Keratinocyte (primary cell): Measurements from ENCODE around the gene LCN10.

ENCODE experiments used
- CTCF ChIP-seq, 3 experiments: IDR thresholded peaks in 1 of 3; conservative IDR thresholded peaks in 1 of 3; optimal IDR thresholded peaks in 1 of 3; 2 replicates in 2 of 3; 3 replicates in 1 of 3; pipeline versions ENCODE3 to v1.5.1; 2011; ENCODE audit warnings: low read length in 3 of 3, mild to moderate bottlenecking in 3 of 3, moderate library complexity in 2 of 3, control low read depth in 1 of 3, inconsistent platforms in 1 of 3; ENCODE audit not compliant: insufficient read depth in 2 of 3; ENCODE audit errors: extremely low read depth in 1 of 3
- EZH2 ChIP-seq: IDR thresholded peaks from one replicate; pipeline ENCODE4 v1.6.1; 2012; ENCODE audit warnings: inconsistent platforms, mild to moderate bottlenecking, low read length, moderate library complexity

- TF ChIP-seq CTCF (optimal IDR thresholded peaks at IDR 0.05 in 1 of 3, IDR thresholded peaks at IDR 0.05 in 1 of 3, conservative IDR thresholded peaks at IDR 0.05 in 1 of 3; ENCODE audit: extremely low read depth in 1 of 3, insufficient read depth in 2 of 3, low read length in 3 of 3) (no peak), EZH2 (no peak)
Measured at GRCh38 chr9:136754059-136754572, 11.4 kb upstream of the LCN10 start.
